GM18517 (cell line): ENCODE data around the gene AGXT.

Experiments
- ATAC-seq: cut with Tn5 transposase; IDR thresholded peaks from one replicate; pipeline ENCODE4 v1.9.1; 2021; ENCODE audit warnings: mild to moderate bottlenecking, moderate library complexity; ENCODE audit not compliant: unreplicated experiment

AGXT gene

DNA sequence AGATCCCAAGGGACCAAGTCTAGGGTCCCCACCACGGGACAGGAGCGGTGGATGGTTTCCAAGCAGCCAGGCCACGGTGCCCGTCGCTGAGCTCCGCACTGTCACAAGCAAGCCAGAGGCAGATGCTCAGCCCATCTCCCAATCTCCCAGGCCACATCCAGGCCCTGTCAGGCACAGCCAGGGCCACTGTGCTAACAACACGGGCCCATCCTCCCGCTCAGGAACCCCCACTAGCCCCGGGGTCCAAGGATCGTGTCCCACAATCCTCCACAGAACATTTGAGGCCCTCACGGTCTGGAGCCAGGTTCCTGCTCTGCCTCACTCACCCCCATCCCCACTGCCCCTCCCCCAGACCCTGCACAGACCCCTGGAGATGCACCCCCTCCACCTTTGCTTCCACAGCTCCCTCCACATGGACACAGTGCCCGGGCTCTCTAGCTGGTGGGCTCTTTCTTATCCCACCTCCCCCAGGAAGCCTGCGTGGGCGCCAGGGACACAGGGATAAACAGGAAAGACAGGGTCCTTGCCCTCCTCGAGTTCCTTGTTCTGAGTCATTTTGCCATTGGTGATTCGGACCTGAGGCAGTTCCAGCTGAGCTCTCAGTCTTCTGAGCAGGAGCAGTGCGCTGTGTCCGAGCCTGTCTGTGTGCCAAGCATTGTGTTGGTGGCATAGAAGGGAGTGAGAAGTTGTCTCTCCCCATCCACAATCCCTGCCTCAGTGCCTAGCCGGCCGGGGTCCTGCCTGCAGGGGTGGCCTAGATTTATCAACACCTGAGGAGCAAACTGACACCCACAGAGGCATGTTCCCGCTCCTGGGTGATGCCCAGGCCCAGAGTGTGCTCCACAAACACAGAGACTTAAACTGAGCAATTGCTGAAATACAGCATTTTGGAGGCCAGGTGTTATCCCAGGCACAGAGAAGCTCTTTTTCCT, 44.5 kb downstream of the AGXT start:
- ATAC-seq: no peak

DNA sequence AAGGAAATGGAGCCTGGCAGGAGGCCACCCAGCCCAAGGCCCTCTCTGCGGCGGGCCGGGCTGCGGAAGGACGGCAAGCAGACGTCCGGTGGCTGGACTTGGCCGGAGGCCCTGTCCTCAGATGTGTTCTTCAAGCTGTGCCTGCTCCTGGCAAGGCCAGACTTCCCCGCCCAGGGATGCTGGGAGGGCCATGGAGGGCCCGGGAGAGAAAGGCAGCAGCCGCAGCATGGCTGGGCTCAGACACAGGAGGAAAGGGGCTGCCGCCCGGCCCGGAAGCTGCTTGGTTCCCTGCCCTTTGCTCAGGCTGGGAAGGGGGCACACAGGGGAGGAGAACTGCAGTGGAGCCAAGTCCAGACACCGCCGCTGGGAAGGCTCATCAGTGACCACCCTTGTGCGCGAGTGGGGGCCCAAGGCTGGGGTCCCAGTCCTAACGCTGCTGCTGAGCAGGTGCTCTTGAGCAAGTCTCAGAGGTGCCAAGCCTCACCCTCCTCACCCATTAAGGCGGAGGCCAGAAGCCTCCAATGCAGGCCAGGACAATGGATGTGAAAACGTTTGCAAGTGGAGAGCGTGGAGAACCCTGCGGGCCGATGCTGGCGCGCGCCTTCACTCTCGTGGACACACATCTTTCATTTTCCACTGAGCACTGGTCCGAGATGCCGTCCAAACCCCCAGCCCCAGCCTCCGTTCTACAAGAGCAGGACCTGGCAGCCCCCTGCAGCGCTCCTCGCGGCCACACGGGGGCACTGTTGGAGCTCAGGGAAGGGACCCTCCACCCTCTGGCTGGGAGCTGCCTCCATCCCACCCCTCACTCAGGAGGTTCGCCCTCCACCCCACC, 45.4 kb downstream of the AGXT start:
- no peak for ATAC-seq

DNA sequence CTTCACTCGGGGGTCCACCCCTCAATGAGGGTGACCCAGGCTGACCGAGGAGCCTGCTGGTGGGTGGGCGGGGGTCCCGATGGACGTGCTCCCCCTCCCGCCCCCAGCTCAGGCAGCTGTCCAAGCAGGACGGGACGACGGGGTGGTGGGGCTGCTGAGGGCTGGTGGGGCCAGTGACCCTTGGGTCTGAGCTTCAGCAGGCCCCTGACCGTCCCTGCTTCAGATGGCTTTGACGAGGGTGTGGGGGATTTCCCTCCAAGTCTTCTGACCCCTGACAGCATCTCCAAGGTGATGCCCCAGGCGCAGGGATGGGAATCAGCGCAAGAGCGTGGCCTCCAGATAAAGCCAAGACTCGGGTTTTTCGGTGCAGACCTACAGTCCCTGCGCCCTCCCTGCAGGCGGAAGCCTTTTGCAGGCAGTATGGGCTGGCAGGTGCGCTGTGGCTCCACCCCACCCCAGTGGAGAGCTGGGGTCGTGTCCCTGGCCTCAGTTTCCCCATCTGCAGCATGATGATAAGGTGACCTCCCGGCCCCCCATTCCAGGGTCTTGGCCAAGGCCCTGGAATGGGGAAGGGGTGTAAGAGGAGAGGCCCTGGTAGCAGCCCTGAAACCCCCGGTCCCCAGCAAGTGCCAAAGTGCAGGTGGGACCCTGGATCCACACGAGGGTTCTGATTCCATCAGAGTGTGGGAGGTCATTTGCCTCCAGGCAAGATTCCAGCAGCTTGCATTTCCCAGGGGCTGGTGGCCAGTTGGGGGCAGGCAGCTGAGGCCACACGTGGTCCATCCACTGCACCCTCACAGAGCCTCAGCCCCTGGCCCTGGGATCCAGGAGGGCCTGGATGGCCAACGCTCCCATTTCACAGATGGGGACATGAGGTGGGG, 46.3 kb downstream of the AGXT start:
- ATAC-seq: no peak

DNA sequence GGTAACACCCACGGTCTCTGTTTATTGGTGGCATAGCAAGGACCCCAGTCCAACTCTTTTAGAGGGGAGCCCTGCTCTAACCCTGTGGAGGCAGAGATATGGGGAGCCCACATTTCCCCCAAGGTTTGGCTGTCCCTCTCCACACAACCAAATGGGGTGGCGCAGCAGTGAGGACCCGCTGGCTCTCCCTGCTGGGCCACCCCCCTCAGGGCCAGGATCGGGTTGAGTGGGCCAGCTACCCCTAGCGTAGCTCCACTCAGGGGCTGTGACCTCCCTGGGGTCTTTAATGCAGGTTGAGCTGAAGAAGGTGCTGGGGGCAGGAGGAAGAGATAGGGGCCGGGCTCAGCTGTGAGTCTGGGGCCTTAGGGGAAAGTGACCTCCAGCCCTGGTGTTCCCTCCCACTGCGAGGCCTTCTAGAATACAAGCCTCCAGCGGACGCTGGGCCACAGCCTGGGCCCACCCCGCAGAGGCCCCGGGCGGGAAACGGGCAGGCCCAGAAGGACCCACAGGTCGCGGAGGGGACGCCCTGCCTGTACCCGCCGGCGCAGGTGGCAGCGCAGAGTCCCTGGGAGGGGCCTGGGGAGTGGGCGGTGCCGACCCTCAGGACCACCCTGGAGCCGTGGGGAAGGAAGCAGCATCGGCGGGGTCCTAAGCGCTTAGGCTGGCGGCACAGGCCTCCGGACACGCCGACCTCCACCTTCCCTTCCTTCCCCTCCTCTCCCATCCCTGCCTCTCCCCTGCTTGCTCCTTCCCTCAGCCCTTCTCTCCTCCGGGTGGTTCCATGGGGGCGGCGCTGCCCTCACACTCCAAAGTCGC, 47.1 kb downstream of the AGXT start:
- ATAC-seq: no peak

DNA sequence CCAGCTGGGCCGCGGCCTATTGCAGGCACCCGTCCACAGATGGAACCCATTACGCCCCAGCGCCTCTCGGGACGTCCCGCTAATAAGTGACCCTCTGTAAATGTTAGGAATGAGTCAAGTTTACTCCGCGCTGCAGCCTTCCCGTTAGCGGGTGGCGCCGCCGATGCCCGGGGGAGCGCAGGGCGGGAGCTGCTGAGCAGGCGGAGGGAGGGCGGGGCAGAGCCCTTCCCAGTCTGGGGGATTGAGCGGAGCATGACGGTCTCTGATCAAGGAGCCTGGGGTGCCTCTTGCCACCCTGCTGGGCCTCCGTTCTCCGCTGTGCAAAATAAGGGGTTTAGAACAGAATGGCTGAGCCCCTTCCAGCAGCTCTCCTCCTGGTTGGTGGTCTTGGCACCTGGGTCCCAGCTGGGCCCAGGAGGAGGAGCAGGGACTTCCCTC, 48.0 kb downstream of the AGXT start:
- no peak for ATAC-seq

DNA sequence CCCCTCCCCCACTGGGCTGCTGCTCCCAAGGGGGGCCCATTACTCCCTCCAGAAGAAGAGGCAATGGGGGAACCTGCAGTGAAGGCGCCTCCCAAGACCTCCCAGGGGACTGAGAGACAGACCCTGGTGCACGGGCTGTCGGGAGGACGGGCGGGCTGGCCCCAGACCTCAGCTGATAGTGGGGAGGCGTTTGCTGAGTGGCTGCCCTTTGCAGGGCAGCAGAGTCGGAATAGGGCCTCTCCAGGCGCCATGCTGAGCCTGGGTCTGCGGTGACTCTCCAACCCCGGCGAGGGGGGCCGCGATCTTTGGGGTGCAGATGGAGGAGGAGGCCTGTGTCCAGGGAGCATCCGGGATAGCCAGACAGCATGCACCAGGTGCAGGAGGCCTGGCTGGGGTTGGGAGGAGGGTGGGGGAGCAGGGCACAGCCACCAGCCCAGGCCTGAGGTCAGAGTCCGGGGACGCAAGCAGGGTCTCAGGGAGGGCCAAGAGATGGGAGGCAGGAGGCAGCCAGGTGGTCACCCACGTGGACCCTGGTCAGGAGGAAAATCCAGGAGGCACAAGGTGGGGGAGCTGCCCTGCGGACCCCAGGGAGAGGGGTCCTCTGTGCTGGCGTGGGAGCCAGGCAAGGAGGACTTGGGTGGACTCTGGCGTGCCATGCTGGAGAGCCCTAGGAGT, 48.5 kb downstream of the AGXT start:
- ATAC-seq: no peak

DNA sequence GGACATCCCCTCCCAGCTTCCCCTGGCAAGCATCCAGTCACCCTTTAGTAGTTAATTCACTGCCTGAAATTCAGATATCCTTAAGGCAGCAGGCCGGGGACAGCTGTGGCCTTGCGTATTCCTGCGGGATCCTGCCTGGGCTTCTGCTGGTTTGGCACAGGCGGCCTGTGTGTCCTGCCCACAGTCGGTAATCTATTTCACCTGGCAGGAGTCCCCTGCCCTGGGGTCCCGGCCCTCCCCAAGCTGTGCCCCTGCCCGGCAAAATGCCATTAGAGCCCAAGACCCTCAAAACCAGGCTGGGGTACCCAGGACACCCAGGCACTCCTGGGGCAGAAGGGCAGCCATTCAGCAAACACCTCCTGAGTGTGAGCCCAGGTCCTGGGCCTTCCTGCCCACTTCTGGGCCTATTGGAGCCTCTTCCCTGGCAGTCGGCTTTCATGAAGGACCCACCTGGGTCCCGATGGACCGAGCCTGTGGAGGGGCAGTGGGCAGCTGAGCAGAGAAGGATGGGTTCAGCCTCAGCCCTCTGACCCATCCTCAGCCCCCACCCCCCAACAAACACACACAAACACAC, 49.1 kb downstream of the AGXT start:
- ATAC-seq: no peak

DNA sequence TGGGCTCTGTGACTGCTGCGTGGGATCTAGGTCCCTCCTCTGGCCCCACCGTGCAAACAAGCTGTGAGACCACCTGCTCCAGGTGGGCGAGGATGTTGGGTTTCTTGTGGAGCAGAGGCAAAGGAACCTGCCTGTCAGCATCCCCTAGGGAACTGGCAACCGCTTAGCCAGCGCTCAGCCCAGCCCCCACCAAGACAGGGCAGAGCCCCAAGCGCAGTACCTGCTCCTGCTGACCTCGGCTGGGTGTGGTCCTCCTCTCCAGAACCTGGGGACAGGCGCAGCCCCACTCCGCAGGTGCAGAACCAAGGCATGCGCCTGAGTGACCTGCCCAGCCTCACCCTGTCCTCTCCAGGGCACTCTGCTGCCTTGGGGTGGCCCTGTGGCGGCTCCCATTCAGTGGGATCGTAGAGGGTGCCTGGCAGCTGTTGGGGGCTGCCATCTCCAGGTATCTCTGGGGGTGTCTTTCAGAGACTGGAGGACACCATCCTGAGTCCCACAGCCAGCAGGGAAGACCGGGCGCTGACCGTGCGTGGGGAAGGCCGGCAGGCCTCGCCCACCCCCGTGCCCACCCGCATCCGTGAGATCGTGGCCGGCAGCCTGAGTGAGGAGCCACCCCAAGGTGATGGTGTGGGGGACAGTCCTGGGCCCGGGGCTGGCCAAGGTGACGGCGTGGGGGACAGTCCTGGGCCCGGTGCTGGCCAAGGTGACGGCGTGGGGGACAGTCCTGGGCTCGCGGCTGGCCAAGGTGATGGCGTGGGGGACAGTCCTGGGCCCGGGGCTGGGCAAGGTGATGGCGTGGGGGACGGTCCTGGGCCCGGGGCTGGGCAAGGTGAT, 49.9 kb downstream of the AGXT start:
- ATAC-seq: no peak

DNA sequence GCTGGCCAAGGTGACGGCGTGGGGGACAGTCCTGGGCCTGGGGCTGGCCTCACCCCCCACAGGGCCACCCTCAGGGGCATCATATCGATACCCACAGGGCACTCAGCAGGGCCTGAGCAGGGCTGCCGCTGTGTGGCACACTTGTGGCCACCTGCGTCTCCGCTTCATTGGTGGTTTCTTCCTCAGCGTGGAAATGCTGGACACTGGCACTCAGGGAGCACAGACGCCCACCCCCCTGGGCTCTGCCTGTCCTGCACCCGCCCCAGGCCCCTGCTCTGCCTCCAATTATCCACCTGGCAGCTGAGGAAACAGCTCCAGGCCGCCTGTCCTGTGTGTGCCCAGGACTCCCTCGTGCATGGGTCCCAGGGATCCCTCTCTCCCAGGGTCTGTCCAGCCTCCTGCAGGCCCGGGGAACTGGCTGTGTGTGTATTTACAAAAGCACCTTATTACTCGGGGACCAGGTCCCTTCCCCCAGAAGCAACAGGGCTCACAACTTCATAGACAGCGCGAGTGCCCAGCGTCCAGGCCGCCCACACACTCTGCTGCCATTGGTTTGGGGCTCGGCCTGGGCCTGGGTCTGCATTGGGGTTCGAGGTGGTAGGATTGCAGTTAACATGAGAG, 50.6 kb downstream of the AGXT start:
- no peak for ATAC-seq

DNA sequence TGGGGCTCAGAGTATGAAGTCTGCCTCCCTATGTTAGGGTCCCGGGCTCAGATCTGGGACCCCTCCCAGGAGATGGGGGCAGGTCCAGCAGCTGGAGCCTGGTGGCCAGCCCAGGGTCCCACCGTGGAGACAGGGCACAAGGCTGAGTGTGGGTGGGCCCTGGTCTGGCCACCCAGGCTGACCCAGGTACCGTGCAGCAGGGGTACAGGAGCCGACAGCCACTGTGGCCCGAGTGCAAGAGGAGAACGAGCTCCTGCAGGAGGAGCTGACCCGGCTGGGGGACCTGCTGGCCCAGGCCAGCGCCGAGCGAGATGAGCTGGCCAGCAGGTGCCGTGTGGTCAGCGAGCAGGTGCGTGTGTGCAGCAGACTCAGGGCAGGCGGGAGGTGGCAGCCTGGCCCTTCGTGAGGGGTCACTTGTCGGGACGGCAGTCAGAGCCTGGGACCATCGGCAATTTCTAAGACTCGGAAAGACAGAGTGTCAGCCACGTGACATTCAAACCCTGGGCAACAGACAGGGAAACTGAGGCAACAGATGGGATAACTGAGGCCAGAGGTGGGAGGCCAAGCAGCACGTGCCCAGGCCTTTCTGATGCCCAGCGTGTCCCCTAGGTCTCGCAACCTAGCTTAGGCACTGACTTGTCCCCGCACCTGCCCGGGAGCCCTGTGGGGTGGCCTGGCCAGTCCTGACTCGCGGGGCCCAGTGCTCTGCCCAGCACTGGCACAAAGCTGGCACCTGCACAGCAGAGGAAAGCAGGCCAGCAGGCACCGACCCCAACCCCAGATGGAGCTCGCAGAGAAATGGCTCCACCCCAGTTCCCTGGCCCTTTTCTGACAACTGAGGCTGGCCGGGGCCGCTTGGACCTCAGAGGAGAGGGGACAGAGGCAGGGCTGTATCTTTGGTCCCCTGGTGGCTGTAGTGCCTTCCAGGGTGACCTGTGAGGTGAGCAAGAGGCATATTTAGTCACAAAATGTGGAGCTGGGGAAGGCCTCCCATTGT, 51.5 kb downstream of the AGXT start:
- ATAC-seq: no peak

DNA sequence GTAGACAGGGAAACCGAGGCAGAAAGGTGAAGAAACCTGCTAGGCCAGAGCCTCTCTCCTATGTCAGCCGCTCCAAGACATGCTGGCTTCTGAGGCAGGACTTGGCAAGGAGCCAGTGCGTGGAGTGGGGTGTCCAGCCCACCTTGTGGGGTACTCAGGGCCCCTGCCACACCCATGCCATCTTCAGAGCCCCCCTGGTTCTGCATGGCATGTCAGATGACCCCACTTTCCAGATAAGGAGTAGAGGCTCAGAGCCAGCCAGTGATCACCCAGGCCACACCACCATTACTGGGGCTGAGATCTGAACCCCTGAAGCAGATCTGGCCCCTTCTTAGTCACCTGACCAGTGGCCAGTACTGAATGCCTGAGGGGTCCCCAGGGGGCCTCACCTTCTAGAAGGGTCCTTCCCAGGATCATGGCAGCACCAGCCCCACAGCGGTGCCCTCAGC, 52.2 kb downstream of the AGXT start:
- ATAC-seq: no peak

DNA sequence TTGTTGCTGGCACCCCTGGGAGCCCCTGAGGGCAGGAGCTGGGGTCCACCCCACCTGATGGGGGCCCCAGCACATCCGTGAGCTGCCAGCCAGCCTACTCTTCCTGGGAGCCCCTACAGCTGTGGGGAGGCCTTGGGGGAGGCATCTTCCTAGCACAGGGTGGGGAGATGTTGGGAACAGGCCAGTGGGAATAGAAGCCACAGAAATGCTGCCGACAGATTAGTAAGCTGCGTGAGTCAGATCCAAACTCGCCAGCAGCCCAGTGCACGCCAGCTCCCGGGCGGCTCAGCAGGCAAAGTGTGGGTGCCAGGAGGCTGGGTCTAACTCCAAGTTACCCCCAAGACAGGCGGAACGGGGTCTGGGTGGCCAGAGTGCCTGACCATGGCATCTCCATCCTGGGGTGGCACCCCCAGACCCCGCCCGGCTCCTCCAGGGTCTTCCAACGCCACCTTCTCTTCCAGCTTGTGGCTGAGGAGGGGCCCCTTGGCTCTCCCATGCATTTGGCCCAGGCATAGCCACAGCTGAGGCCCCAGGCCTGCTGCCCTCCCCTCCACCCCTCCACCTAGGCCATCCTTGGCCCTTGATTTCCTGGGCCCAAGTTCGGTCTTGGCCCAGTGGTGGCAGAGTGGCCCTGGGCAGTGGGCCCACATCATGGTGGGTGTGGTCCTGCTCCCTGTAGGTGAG, 52.8 kb downstream of the AGXT start:
- ATAC-seq: no peak

DNA sequence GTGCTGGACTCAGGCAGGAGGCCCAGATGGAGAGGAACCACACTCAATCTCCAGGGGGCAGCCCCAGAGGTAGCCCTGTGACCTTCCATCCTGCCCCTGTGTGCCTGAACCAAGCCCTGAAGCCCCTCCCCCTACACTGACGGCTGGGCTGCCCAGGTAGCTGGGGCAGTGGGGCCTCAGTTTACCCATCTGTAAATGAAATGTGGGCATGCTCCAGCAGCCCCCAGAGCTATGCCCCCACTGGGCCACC, 53.3 kb downstream of the AGXT start:
- ATAC-seq: no peak

DNA sequence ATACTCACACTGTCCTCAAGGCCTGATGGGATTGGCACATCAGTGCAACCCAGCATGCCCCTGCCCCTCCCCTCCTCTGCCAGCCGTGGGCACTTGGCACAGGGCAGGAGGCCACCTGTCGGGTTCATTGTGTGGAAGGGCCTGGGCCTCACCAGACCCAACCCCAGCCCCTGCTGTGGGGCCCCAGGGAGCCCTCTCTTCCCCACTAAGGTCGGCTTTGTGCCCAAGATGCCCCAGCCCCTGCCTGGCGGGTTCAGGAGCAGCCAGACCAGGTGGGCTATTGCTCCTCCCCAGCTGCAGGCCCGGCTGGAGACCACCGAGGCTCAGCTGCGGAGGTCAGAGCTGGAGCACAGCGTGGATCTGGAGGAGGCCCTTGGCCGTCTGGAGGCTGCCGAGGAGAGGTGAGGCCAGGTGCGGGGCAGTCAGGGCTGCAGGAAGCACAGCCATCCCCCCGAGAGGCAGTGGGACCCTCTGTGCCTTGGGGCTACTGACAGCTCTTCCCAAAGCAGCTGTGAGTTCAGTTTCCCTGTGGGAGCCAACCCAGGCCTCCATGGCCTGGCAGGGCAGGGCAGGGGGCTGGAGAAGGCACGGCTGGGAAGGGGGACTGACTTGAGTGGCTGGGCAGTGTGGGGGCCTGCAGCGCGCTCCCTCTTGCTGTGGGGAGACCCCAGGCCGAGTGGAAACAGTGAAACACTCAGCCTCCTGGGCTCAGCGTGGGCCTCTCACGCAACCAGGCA, 53.8 kb downstream of the AGXT start:
- no peak for ATAC-seq

DNA sequence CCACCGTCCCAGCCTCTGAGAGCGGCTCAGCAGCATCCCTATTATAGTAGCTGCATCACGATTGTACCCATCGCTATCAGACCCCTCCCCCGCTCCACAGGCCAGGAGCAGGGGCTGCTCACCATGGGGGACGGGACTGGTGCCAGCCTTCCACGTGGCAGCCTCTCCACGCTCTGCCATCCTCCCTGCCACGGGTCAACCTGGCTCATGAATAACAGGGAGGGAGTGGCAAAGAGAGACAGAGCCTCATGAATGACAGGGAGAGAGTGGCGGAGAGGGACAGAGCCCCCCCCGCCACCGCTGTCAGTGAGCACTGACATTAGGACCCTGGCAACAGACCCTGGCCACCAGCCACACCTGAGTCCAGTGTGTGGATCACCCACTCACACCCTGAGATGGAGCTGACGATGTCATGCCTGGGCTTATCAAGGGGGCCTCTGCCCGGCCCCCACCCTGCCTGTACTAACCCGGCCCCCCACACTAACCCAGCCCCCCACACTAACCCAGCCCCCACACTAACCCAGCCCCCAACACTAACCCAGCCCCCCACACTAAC, 54.4 kb downstream of the AGXT start:
- no peak for ATAC-seq
